Activated T-cell treated with anti-CD3 and anti-CD28 coated beads, Interleukin-2, amount 50 U/mL, for 4 hours (primary cell): ENCODE results near the gene ASB7. TPM values are rescaled to one million over a fixed set of nuclear protein-coding genes. Genes with fewer than 3 reads are reported as not detected.
"Not testable (repeated sequence)": the region's sequence is repeated elsewhere in the genome, so short reads cannot be mapped to it uniquely, and the experiment has no call there.

Experiments used
- ATAC-seq, 2 donors: fragments of 200-7000 bp; cut with Tn5 transposase; one replicate each; pipeline ENCODE4 v1.10.0; 2021
- DNase-seq: peaks from one replicate; pipeline ENCODE4 v3.0.0-alpha.2; 2020
- H3K27me3 Mint-ChIP-seq: one replicate; pipeline ENCODE4 v1.8.0; 2021; ENCODE audit warnings: low read depth, mixed read lengths
- H3K36me3 Mint-ChIP-seq: one replicate; pipeline ENCODE4 v1.8.0; 2022; ENCODE audit warnings: mixed read lengths; ENCODE audit not compliant: insufficient read depth
- H3K4me1 Mint-ChIP-seq: one replicate; pipeline ENCODE4 v1.8.0; 2021; ENCODE audit warnings: low read depth, mixed read lengths
- H3K4me3 Mint-ChIP-seq: one replicate; pipeline ENCODE4 v1.8.0; 2021; ENCODE audit warnings: mild to moderate bottlenecking, moderate library complexity, mixed read lengths
- H3K9me3 Mint-ChIP-seq: one replicate; pipeline ENCODE4 v1.8.0; 2021; ENCODE audit warnings: mixed read lengths
- total RNA-seq, 3 donors: library from RNA; stranded (reverse); gene quantifications; one replicate each; pipeline ENCODE4 v1.2.1, GENCODE V29; 2021

Gene ASB7
- total RNA-seq, 3 donors from 2014 or later, result 12.1 to 16.0 (median 15.5) TPM

DNA sequence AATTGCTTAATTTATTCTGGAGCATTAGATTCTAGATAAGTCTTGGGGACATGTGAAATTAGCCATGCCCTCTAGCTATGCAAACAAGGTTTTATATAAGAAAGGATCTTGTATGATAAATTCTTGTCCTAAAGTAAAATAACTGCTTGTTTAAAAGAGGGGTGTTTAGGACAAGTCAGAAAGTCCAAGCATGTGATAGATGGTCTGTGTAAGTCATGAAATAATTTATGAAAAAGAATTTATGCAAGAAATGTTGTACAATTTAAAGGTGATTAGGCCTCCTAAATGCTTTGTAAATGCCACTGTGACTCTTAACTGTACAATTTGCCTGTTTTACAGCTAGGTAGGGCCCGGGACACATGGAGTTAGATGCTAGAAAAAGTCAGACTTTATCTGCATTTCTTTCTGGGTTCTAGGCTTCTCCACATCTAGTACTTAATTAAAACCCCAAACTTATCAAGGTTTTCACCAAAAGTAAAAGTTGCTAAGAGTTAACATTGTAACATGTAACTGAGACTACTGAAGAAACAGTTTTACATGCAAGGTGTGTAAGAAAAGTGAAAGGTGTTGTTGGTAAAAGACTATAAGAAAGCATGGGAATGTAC is 13.6 kb upstream of the ASB7 start:
- Mint-ChIP-seq H3K36me3 (peaks cover 42% of the 10 kb centered on the region), H3K4me1 (peaks cover 59% of the 10 kb centered on the region), H3K27me3 (no peaks in the 10 kb centered on the region), H3K9me3 (no peaks in the 10 kb centered on the region), H3K4me3 (no peak overlapping the region)
- ATAC-seq, result no peak
- no peak for DNase-seq

DNA sequence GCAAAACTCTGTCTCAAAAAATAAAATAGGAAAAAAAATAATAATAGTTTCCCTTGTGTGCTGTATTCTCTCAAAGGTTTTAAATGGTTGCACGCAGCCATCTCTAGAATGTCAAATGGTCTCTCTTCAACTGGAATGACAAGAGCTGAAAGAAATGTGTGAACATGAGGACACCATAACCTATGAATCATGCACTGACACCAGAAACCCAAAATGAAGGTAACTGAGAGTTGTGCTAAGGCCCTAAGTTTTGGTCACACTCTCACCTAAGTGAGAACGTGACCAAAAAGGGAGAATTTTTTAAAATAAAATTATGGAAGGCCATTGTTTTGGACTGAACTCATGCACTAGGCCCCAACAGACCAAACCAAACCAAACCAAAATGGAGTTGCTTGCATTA is 11.2 kb upstream of the ASB7 start:
- H3K4me3 Mint-ChIP-seq, H3K27me3 Mint-ChIP-seq, DNase-seq, H3K9me3 Mint-ChIP-seq: not testable (repeated sequence)
- peak; percentile 68 to 72 for ATAC-seq
- H3K36me3 Mint-ChIP-seq, result peaks cover 29% of the 10 kb centered on the region
- H3K4me1 Mint-ChIP-seq, result peaks cover 64% of the 10 kb centered on the region

DNA sequence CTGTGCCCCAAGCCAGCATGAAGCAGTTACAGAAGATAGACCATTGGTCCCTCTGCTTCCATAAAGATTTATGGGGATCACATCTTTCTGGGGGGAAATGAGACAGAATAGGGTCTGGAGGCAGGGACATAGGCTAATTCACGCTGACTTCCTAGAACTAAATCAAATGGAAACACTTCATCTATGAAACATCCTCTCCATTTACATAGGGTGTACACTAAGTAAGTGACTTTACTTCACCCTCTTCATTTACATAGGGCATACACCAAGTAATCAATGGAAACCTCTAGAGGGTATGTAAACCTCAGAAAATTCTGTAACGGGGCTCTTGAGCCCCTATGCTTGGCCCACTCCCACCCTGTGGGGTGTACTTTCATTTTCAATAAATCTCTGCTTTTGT is 10.6 kb upstream of the ASB7 start:
- no peaks in the 10 kb centered on the region for H3K9me3 Mint-ChIP-seq
- H3K4me3 Mint-ChIP-seq, result no peak overlapping the region
- H3K36me3 Mint-ChIP-seq, result peaks cover 28% of the 10 kb centered on the region
- H3K27me3 Mint-ChIP-seq, result no peaks in the 10 kb centered on the region
- DNase-seq (no peak), ATAC-seq (no peak)
- H3K4me1 Mint-ChIP-seq, result peaks cover 68% of the 10 kb centered on the region

DNA sequence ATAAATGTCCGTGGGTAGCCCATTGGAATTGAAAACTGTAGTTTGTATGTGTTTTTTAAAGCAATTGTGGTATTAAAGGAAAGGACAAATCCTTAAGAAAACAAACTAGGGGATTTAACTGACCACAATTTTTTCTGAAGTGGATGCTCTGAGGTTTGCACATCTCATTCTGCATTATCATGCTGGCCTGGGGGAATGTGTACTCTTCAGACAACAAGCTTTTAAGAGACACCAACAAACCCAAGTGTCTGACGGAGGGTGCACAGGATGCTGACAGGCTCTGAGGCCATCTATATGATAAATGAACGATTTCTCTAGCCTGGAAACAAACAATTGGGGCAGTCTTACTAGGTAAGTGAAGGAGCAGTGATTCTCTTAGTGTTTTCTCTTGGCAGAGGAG is 9.5 kb upstream of the ASB7 start:
- DNase-seq, result no peak
- no peaks in the 10 kb centered on the region for H3K27me3 Mint-ChIP-seq
- peaks cover 73% of the 10 kb centered on the region for H3K4me1 Mint-ChIP-seq
- ATAC-seq, result no peak
- H3K4me3 Mint-ChIP-seq, result no peak overlapping the region
- peaks cover 25% of the 10 kb centered on the region for H3K36me3 Mint-ChIP-seq
- H3K9me3 Mint-ChIP-seq, result no peaks in the 10 kb centered on the region

GRCh38 chr15:100593431-100593830 is 9.0 kb upstream of the ASB7 start:
- no peak for ATAC-seq
- no peak overlapping the region for H3K4me3 Mint-ChIP-seq

GRCh38 chr15:100595964-100596363 is 6.4 kb upstream of the ASB7 start:
- no peaks in the 10 kb centered on the region for H3K9me3 Mint-ChIP-seq
- DNase-seq (no peak), ATAC-seq (no peak)
- peak overlapping the region; percentile 80 for H3K4me3 Mint-ChIP-seq
- H3K4me1 Mint-ChIP-seq, result peaks cover 86% of the 10 kb centered on the region
- no peaks in the 10 kb centered on the region for H3K27me3 Mint-ChIP-seq
- peaks cover 26% of the 10 kb centered on the region for H3K36me3 Mint-ChIP-seq

More at GRCh38 chr15:100593431-100593830, 9.0 kb upstream of the ASB7 start:
- Mint-ChIP-seq H3K27me3 (no peaks in the 10 kb centered on the region), H3K4me1 (peaks cover 77% of the 10 kb centered on the region), H3K36me3 (peaks cover 26% of the 10 kb centered on the region), H3K9me3 (no peaks in the 10 kb centered on the region)
- DNase-seq, result no peak

GRCh38 chr15:100596792-100597191 is 5.6 kb upstream of the ASB7 start:
- no peaks in the 10 kb centered on the region for H3K27me3 Mint-ChIP-seq
- DNase-seq, result peak; percentile 97
- H3K9me3 Mint-ChIP-seq, result no peaks in the 10 kb centered on the region
- peak; percentile 89 for ATAC-seq
- peak overlapping the region; percentile 80 for H3K4me3 Mint-ChIP-seq
- peaks cover 22% of the 10 kb centered on the region for H3K36me3 Mint-ChIP-seq
- H3K4me1 Mint-ChIP-seq, result peaks cover 77% of the 10 kb centered on the region

DNA sequence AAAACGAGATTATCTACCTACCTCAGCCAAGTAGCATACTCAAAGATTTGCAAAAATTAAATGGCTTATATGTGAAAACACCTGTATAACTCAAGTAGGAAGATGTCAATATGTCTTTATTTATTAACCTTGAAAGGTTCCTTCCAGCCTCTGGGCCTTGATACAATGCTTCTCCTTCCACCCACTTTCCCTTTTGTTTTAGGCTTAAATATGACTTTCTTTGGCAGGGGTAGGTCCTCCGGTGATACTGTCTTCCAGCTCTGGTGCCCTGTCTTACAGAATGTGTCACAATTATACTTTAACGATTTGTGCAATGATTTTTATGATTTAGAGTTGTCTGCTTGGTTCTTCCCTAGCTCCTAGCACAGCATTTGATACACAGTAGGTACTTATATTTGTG is 4.5 kb upstream of the ASB7 start:
- no peaks in the 10 kb centered on the region for H3K27me3 Mint-ChIP-seq
- peaks cover 15% of the 10 kb centered on the region for H3K36me3 Mint-ChIP-seq
- peaks cover 67% of the 10 kb centered on the region for H3K4me1 Mint-ChIP-seq
- DNase-seq, result no peak
- H3K9me3 Mint-ChIP-seq, result no peaks in the 10 kb centered on the region
- peak overlapping the region; percentile 80 for H3K4me3 Mint-ChIP-seq
- no peak for ATAC-seq

DNA sequence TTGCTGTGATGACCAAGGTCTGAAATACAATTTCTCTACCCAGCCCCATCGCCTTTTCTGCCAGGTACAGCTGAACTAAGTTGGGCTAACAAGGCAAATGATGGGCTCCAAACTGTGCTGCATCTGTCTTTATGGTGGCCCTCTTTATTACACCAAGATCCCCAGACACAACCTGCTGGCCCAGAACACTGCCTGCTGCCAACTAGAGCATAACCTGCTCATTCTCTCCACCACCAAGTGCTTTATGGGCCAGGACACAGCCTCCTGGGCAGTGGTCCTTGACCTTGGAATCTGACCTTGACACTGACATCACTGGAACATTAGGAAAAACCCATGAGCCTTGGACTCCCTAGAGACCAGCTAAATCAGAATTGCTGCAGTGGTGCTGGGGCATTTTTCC is 3.7 kb upstream of the ASB7 start:
- Mint-ChIP-seq H3K36me3 (peaks cover 11% of the 10 kb centered on the region), H3K9me3 (no peaks in the 10 kb centered on the region), H3K27me3 (no peaks in the 10 kb centered on the region), H3K4me3 (no peak overlapping the region), H3K4me1 (peaks cover 65% of the 10 kb centered on the region)
- DNase-seq (no peak), ATAC-seq (no peak)

DNA sequence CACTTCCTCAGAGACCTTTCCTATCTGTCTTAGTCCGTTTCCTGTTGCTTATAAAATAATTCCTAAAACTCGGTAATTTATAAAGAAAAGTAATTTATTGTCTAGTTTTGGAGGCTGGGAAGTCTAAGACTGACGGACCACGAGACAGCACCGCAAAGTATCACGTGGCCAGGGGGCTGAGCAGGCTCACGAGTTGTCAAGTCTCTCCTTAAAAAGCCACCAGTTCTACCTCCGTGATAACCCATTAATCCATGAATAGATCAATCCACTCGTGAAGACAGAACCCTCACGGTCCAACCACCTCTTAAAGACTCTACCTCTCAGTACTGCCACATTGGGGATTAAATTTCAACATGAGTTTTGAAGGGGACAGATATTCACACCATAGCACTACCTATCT is 1.2 kb upstream of the ASB7 start:
- Mint-ChIP-seq H3K27me3 (no peaks in the 10 kb centered on the region), H3K9me3 (no peaks in the 10 kb centered on the region), H3K4me1 (peaks cover 65% of the 10 kb centered on the region), H3K4me3 (no peak overlapping the region), H3K36me3 (peaks cover 19% of the 10 kb centered on the region)
- DNase-seq, result peak; percentile 35
- ATAC-seq, result no peak

DNA sequence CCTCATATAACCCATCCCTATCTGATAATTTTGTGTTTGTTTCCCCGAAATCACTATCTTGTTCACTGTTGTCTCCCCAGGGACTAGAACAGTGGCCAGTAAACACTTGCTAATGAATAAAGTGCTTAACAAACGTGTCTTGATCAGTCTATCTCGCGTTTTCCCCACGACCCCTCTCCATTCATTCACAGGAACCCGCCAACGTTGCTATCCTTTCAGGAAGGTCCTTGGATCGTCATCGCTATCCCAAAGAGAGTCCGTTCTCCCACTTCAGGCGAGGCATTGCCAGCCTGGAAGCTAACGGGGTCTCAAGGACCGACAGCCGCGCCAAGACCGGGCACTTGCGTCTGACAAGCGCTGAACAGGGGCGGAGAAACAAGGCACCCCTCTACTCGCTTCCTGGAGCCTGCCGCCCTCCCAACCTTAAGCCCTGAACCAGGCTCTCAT is 749 bp upstream of the ASB7 start:
- Mint-ChIP-seq H3K36me3 (peaks cover 20% of the 10 kb centered on the region), H3K4me3 (no peak overlapping the region), H3K4me1 (peaks cover 61% of the 10 kb centered on the region), H3K27me3 (no peaks in the 10 kb centered on the region), H3K9me3 (no peaks in the 10 kb centered on the region)
- DNase-seq, result no peak
- ATAC-seq, result peak; percentile 11 to 14

GRCh38 chr15:100602823-100603393 is 519 bp downstream of the ASB7 start:
- no peak overlapping the region for H3K4me3 Mint-ChIP-seq
- H3K27me3 Mint-ChIP-seq, result no peaks in the 10 kb centered on the region
- peaks cover 56% of the 10 kb centered on the region for H3K4me1 Mint-ChIP-seq
- DNase-seq (peak; percentile 6), ATAC-seq (peak; percentile 45 to 52)
- no peaks in the 10 kb centered on the region for H3K9me3 Mint-ChIP-seq
- H3K36me3 Mint-ChIP-seq, result peaks cover 20% of the 10 kb centered on the region

- Mint-ChIP-seq H3K9me3 (no peaks in the 10 kb centered on the region), H3K4me3 (no peak overlapping the region), H3K27me3 (no peaks in the 10 kb centered on the region), H3K36me3 (peaks cover 29% of the 10 kb centered on the region), H3K4me1 (peaks cover 13% of the 10 kb centered on the region)
- DNase-seq, result no peak
- no peak for ATAC-seq
Measured at GRCh38 chr15:100612539-100612938, 10.2 kb downstream of the ASB7 start.

- no peaks in the 10 kb centered on the region for H3K9me3 Mint-ChIP-seq
- H3K4me3 Mint-ChIP-seq, result no peak overlapping the region
- no peaks in the 10 kb centered on the region for H3K27me3 Mint-ChIP-seq
- ATAC-seq, result no peak
- peaks cover 28% of the 10 kb centered on the region for H3K36me3 Mint-ChIP-seq
- H3K4me1 Mint-ChIP-seq, result peaks cover 10% of the 10 kb centered on the region
- no peak for DNase-seq
Measured at GRCh38 chr15:100613208-100613607, 10.8 kb downstream of the ASB7 start.

DNA sequence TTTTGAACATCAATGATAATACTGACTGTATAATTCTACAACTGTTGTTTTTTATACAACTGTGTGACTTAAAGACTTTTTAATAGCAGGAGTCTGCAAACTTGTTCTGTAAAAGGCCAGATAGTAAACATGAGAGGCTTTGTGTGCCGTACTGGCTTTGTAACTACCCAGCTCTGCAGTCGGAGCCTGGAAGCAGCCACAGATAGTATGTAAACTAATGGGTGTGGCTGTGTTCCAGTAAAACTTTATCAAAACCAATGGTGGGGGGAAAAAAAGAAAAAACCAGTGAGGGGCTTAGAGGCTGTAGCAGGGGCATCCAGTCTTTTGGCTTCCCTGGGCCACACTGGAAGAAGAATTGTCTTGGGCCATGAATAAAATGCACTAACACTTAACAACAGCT is 11.9 kb downstream of the ASB7 start:
- DNase-seq (no peak), ATAC-seq (no peak)
- Mint-ChIP-seq H3K4me1 (peaks cover 10% of the 10 kb centered on the region), H3K9me3 (no peaks in the 10 kb centered on the region), H3K4me3 (no peak overlapping the region), H3K27me3 (no peaks in the 10 kb centered on the region), H3K36me3 (peaks cover 31% of the 10 kb centered on the region)
